ENCODE data around the gene CSMD2.
"Not testable (repeated sequence)": the region's sequence is repeated elsewhere in the genome, so short reads cannot be mapped to it uniquely, and the experiment has no call there.

Gene CSMD2

GRCh38 chr1:34108269-34108668 lies 56.8 kb downstream of the CSMD2 start:
- no peak for DNase-seq (ENCODE audit: low read depth)

- DNase-seq (ENCODE audit: low read depth) = peak; percentile 10
These were observed 63.9 kb downstream of the CSMD2 start for GRCh38 chr1:34101151-34101550.

DNA sequence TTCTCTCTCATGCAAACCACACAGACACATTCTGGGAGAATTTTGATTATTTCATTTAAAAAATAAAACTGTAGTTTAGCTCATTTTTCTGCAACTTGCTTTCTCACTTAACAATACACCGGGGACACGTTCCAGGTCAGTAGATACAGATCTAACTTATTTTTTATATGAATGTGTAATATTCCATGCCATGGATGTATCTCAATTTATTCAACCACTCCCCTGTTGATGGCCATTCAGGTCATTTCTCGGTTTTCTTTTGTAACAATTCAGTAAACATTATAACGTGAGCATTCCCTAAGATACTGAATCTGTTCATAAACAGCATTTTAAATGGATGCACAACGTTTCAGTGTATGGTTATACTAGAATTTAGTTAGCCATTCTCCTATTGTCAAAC lies 64.7 kb downstream of the CSMD2 start:
- DNase-seq (ENCODE audit: low read depth) = no peak

GRCh38 chr1:34092399-34092798 lies 72.6 kb downstream of the CSMD2 start:
- not testable (repeated sequence) for DNase-seq (ENCODE audit: low read depth)

DNA sequence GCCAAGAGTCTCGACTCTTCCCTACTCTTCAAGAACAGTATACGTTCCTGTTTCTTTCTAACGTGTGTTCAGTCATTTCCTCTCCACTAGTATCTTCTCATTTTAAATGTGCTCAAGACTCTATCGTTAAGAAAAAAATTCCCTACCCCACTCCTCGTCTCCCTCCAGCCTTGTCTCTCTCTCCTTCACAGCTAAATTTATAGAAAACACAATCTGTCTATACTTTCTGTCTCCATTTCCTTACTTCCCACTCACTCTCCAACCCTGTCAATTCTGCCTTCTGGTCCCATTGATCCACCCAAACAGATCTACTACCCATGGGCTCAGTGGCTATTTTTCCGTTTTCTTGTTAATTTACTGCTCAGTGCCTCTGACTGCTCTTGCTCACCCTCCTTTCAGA lies 75.3 kb downstream of the CSMD2 start:
- no peak for DNase-seq (ENCODE audit: low read depth)

GRCh38 chr1:34087986-34088385 lies 77.0 kb downstream of the CSMD2 start:
- no peak for DNase-seq (ENCODE audit: low read depth)

DNA sequence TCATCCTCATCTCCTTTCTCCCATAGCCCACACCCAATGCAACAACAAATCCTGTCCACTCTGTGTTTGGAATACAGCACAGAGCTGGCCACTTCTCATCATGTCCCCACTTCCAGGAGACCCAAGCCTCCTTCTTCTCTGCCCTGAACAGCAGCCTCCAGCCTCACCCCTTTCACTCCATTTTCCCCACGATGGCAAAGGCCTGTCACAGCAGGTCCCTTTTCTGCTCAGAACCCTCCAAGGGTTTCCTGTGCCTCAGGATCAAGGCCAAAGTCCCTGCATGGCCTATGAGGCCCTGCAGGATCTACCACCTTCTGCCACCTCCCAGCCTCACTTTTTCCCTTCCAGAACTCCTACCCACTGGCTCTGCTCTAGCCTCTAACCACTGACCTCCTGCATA lies 78.5 kb downstream of the CSMD2 start:
- DNase-seq (ENCODE audit: low read depth) = no peak

GRCh38 chr1:34083974-34084373 lies 81.1 kb downstream of the CSMD2 start:
- no peak for DNase-seq (ENCODE audit: low read depth)

- DNase-seq (ENCODE audit: low read depth) = not testable (repeated sequence)
These were observed 82.9 kb downstream of the CSMD2 start for GRCh38 chr1:34082085-34082670.

DNA sequence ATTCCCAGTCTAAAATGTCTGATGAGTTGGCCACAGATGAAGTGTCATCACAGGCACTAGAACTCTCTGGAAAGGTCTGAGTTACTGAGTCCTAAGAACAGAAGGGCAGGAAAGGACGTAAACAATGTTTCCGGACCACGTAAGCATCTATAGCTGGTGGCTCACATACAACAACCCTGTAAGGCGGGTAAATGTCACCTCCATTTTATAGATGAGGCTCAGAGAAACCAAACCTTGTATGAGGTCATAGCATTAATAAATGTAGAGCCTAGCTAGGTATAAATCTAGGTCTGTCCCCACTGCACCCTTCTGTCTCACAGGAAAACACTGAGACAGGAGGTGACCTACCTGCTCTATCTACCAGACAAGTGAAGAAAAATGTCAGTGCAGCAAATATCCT lies 86.6 kb downstream of the CSMD2 start:
- no peak for DNase-seq (ENCODE audit: low read depth)

DNA sequence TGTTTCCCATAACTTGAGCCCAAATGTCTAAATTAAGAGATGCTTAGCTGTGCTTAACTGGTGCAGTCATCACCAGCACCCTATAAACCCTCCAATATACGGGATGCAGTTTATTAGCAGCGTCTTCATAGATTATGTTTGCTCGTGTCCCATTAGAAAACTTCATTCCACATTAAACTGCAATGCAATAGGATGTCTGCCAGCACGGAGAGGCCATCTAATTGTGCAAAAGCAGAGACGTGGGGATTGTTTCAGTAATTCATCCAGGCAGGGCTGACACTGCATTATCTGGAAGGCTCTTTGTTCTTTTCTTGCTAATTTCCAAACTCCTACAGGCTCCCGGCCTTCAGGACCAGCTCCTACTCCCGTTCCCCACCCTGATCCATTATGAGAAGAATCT lies 89.5 kb downstream of the CSMD2 start:
- no peak for DNase-seq (ENCODE audit: low read depth)

DNA sequence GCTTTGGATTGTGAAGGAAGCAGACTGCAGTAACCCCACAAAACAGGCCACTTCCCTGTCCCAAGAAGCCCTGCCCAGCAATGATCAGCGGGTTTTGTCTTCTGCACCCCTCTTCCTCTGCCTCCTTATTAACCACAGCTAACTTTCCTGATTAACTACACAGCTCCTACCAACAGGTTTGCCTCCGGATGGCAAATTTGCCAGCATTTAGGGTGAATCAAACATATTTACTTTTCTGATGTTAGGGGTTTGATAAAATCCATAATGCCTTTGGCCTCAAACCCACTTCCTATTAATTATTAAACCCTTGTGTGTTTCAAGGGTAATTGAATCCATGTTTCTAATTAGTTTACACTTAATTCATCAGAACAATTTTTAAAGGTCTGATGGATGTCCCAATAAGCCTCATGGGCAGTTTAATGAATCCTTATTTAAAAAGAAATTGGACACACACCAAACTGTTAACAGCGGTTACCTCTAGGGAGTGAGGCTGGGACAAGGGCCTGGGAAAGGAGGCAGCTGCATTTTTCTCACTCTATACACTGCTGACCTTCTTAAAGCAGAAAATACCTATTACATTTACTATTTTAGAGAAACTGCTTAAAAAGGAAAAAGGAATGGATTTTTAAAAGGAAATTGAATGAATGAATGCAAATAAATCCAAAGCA lies 91.9 kb downstream of the CSMD2 start:
- DNase-seq (ENCODE audit: low read depth) = no peak

DNA sequence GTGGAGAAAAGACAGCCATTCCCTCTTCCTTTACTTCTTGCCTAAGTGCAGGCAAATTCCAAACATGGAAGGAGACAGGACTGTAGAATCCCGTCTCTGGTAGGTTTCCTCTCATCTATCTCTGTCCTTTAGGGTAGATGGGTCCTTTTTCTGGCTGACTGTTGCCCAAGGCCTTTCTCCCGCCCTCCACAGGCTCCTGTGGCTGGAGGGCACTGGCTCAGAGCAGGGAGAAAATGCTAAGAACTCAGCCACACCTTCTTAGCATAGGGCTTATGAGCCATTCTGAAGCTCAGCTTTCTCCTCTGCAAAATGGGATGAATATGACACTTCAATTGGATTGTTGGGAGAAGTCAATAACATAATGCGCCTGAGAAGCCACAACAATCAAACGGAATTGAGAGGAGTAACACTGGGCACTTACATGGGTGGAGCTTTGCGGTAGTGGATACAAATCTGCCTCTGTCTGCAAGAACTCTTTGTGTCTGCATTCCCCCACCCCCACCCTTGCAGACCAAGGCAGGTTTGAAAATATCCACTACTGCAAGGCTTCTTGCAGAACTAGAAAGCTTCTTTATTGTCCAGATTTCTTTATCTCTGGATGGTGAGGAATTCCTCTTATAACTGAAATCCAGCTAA lies 94.7 kb downstream of the CSMD2 start:
- no peak for DNase-seq (ENCODE audit: low read depth)

- DNase-seq (ENCODE audit: low read depth) = no peak
These were observed 97.9 kb downstream of the CSMD2 start for GRCh38 chr1:34066981-34067603.

- no peak for DNase-seq (ENCODE audit: low read depth)
These were observed 98.9 kb downstream of the CSMD2 start for GRCh38 chr1:34066166-34066565.

- DNase-seq (ENCODE audit: low read depth) = no peak
These were observed 99.5 kb downstream of the CSMD2 start for GRCh38 chr1:34065498-34065897.

- DNase-seq (ENCODE audit: low read depth) = peak; percentile 8
These were observed 104.1 kb downstream of the CSMD2 start for GRCh38 chr1:34060901-34061415.

GRCh38 chr1:34060187-34060730 lies 104.8 kb downstream of the CSMD2 start:
- DNase-seq (ENCODE audit: low read depth) = no peak

- DNase-seq (ENCODE audit: low read depth) = no peak
These were observed 107.5 kb downstream of the CSMD2 start for GRCh38 chr1:34057347-34058130.

GRCh38 chr1:34055818-34056217 lies 109.2 kb downstream of the CSMD2 start:
- DNase-seq (ENCODE audit: low read depth) = no peak

GRCh38 chr1:34054920-34055319 lies 110.1 kb downstream of the CSMD2 start:
- no peak for DNase-seq (ENCODE audit: low read depth)

- no peak for DNase-seq (ENCODE audit: low read depth)
These were observed 111.4 kb downstream of the CSMD2 start for GRCh38 chr1:34053660-34054059.
